Duodenal mucosa (tissue), 2 donors: ENCODE results near the gene MRPL10.

Experiments
- H3K27ac ChIP-seq: one replicate; pipeline ENCODE4 v1.7.0; 2013; ENCODE audit warnings: low read depth, low read length
- H3K27me3 ChIP-seq, 2 donors: one replicate each; pipeline ENCODE4 v1.7.0; 2013; ENCODE audit warnings: low read length in 2 of 2, control low read depth in 1 of 2; ENCODE audit not compliant: insufficient read depth in 2 of 2, control insufficient read depth in 1 of 2
- H3K36me3 ChIP-seq, 2 donors: one replicate each; pipeline ENCODE4 v1.7.0; 2013; ENCODE audit warnings: low read length in 2 of 2, control low read depth in 1 of 2; ENCODE audit not compliant: insufficient read depth in 2 of 2, control insufficient read depth in 1 of 2
- H3K4me1 ChIP-seq, 2 donors: one replicate each; pipeline ENCODE4 v1.7.0; 2013; ENCODE audit warnings: low read length in 2 of 2, control low read depth in 1 of 2; ENCODE audit not compliant: insufficient read depth in 2 of 2, control insufficient read depth in 1 of 2
- H3K4me3 ChIP-seq, 2 donors: one replicate each; pipeline ENCODE4 v1.7.0; 2013; ENCODE audit warnings: low read length in 2 of 2, low read depth in 1 of 2
- H3K9ac ChIP-seq, 2 donors: one replicate each; pipeline ENCODE4 v1.7.0; 2013; ENCODE audit warnings: low read length in 2 of 2, low read depth in 1 of 2
- H3K9me3 ChIP-seq, 2 donors: one replicate each; pipeline ENCODE4 v1.7.0; 2013; ENCODE audit warnings: low read length in 2 of 2, control low read depth in 1 of 2; ENCODE audit not compliant: control insufficient read depth in 1 of 2

Gene MRPL10

GRCh38 chr17:47806913-47807255 is 24.5 kb downstream of the MRPL10 start:
- no peak overlapping the region for H3K27ac ChIP-seq
- peaks cover 20 to 56% of the 10 kb centered on the region in 2 donors for H3K36me3 ChIP-seq
- H3K9me3 ChIP-seq: no peaks in the 10 kb centered on the region
- H3K4me3 ChIP-seq: no peak overlapping the region
- H3K4me1 ChIP-seq: peaks cover 27 to 29% of the 10 kb centered on the region in 2 donors
- H3K27me3 ChIP-seq: no peaks in the 10 kb centered on the region
- H3K9ac ChIP-seq: no peak overlapping the region

GRCh38 chr17:47806026-47806912 is 25.1 kb downstream of the MRPL10 start:
- Histone ChIP-seq H3K9ac (no peak overlapping the region), H3K27me3 (no peaks in the 10 kb centered on the region), H3K9me3 (no peaks in the 10 kb centered on the region), H3K4me3 (no peak overlapping the region), H3K36me3 (peaks cover 20 to 50% of the 10 kb centered on the region in 2 donors), H3K4me1 (peaks cover 21 to 25% of the 10 kb centered on the region in 2 donors), H3K27ac (no peak overlapping the region)

GRCh38 chr17:47804461-47804860 is 26.9 kb downstream of the MRPL10 start:
- Histone ChIP-seq H3K4me3 (no peak overlapping the region), H3K27ac (no peak overlapping the region), H3K4me1 (peaks cover 4 to 7% of the 10 kb centered on the region in 2 donors), H3K36me3 (peaks cover 18 to 33% of the 10 kb centered on the region in 2 donors), H3K9ac (no peak overlapping the region), H3K9me3 (no peaks in the 10 kb centered on the region), H3K27me3 (no peaks in the 10 kb centered on the region)

- Histone ChIP-seq H3K4me1 (no peaks in the 10 kb centered on the region), H3K9me3 (no peaks in the 10 kb centered on the region), H3K27ac (no peak overlapping the region), H3K9ac (no peak overlapping the region), H3K27me3 (no peaks in the 10 kb centered on the region), H3K36me3 (peaks cover 11 to 26% of the 10 kb centered on the region in 2 donors), H3K4me3 (no peak overlapping the region)
Observed at GRCh38 chr17:47803751-47804150, 27.6 kb downstream of the MRPL10 start.

- Histone ChIP-seq H3K9me3 (no peaks in the 10 kb centered on the region), H3K4me3 (no peak overlapping the region), H3K27me3 (no peaks in the 10 kb centered on the region), H3K36me3 (peaks cover 5 to 21% of the 10 kb centered on the region in 2 donors), H3K9ac (no peak overlapping the region), H3K27ac (no peak overlapping the region), H3K4me1 (no peaks in the 10 kb centered on the region)
Observed at GRCh38 chr17:47803201-47803600, 28.1 kb downstream of the MRPL10 start.

DNA sequence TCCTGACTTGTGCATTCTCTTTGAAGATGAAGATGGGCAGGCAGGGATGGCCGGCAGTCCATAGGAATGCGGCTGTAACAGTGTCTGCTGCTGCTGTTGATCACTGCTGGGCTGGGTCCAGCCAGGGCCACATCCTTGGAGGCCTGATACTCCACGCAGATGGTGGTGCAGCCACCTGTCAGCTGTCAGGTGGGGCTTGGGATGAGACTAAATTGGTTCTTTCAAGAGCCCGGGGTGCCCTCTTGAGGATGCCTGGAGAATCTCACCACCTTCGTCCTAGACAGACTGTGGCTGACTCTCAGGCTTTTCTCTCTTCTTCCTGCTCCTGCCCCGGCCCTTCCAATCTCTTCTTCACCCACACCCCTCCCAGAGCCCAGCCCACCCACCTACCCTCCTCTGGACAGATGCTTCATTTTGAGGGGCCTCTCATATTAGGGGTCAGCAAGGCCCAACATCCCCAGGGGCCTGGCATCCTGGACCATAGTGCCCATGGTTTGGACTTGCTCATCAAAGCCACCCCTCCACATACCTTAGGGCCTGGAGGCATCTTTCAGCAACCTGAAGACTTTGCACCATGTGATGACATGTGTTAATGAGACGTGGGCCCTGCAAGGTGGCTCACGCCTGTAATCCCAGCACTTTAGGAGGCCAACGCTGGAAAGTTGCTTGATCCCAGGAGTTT is 28.9 kb downstream of the MRPL10 start:
- Histone ChIP-seq H3K27ac (no peak overlapping the region), H3K27me3 (no peaks in the 10 kb centered on the region), H3K9me3 (no peaks in the 10 kb centered on the region), H3K9ac (no peak overlapping the region), H3K36me3 (peaks cover 5 to 13% of the 10 kb centered on the region in 2 donors), H3K4me3 (no peak overlapping the region), H3K4me1 (no peaks in the 10 kb centered on the region)

- Histone ChIP-seq H3K4me3 (no peak overlapping the region), H3K27me3 (no peaks in the 10 kb centered on the region), H3K9me3 (no peaks in the 10 kb centered on the region), H3K27ac (no peak overlapping the region), H3K4me1 (no peaks in the 10 kb centered on the region), H3K36me3 (peaks cover 1 to 8% of the 10 kb centered on the region in 2 donors), H3K9ac (no peak overlapping the region)
Observed at GRCh38 chr17:47801906-47802305, 29.4 kb downstream of the MRPL10 start.

DNA sequence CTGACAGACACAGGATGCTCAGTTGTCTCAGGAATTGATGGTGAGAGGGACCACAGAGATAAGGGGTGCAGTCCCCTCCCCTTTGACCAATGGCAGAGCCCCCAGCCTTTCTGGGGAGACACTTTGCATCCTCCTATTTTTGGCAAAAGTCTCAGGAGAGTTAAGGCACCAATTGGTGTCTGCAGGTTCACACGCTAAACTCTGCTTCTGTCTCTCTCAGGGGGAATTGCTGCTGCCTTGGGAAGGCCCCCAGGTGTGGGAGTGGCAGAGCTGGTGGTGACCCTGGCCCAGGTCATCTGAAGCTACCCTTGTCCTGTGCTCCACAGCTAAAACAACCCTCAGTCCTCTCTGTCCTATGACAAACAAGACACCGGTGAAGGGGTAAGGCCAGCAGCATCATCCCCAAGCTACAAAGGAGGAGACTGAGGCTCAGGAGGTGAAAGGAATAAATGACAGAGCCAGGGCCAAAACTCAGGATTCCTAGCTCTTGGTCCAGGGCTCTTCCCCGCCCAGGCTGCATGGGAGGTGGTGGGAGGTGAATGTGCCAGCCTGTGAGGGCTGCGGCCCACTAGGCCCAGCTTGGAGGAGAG is 30.1 kb downstream of the MRPL10 start:
- Histone ChIP-seq H3K9me3 (no peaks in the 10 kb centered on the region), H3K9ac (no peak overlapping the region), H3K4me3 (no peak overlapping the region), H3K27me3 (no peaks in the 10 kb centered on the region), H3K27ac (no peak overlapping the region), H3K36me3 (peaks cover 0 to 1% of the 10 kb centered on the region in 2 donors), H3K4me1 (no peaks in the 10 kb centered on the region)

- Histone ChIP-seq H3K27ac (no peak overlapping the region), H3K9me3 (no peaks in the 10 kb centered on the region), H3K36me3 (no peaks in the 10 kb centered on the region), H3K4me1 (no peaks in the 10 kb centered on the region), H3K4me3 (no peak overlapping the region), H3K27me3 (no peaks in the 10 kb centered on the region), H3K9ac (no peak overlapping the region)
Observed at GRCh38 chr17:47800686-47801085, 30.7 kb downstream of the MRPL10 start.

GRCh38 chr17:47797797-47798196 is 33.5 kb downstream of the MRPL10 start:
- no peak overlapping the region for H3K9ac ChIP-seq
- no peaks in the 10 kb centered on the region for H3K9me3 ChIP-seq
- no peak overlapping the region for H3K27ac ChIP-seq
- no peaks in the 10 kb centered on the region for H3K36me3 ChIP-seq
- no peak overlapping the region for H3K4me3 ChIP-seq
- H3K4me1 ChIP-seq: no peaks in the 10 kb centered on the region
- peaks cover 3 to 7% of the 10 kb centered on the region in 2 donors for H3K27me3 ChIP-seq
